Astrocyte of the hippocampus (primary cell): ENCODE results near the gene SLMAP.
"Not testable (repeated sequence)": the region's sequence is repeated elsewhere in the genome, so short reads cannot be mapped to it uniquely, and the experiment has no call there.

ENCODE experiments used
- DNase-seq: peaks from one replicate; pipeline ENCODE4 v3.0.0; 2011; ENCODE audit warnings: low read depth, low spot score

Gene SLMAP

DNA sequence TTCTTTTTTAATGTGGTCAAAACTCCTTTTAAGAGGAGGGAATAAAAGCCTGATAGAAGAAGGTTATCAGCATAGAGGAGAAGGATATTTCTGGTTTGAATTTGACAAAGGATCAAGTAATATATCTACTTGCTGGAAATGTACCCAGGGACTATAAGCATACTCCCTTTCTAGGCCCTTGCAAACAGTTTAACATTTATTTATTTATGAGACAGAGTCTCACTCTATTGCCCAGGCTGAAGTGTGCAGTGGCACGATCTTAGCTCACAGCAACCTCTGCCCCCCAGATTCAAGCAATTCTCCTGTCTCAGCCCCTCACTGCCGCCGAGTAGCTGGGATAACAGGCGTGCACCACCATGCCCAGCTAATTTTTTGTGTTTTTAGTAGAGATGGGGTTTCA lies 71.6 kb downstream of the SLMAP start:
- DNase-seq = no peak

DNA sequence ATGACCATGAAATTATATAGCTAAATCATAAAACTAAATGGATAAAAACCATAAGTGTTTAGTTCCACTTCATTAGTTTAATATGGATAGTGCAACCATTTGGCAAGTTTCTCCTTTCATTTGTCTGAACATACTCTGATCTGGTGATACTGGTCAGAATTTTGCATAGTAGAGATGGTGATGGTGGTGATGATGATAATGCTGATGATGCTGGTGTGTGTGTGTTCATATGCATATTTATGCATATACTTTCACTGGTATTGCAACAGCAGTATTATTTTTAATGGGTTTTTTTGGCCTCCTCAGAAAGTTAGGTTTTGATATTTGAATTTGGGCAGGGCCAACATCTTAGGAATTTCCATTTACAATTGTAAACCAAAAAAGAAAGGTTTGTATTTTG lies 76.4 kb downstream of the SLMAP start:
- no peak for DNase-seq

DNA sequence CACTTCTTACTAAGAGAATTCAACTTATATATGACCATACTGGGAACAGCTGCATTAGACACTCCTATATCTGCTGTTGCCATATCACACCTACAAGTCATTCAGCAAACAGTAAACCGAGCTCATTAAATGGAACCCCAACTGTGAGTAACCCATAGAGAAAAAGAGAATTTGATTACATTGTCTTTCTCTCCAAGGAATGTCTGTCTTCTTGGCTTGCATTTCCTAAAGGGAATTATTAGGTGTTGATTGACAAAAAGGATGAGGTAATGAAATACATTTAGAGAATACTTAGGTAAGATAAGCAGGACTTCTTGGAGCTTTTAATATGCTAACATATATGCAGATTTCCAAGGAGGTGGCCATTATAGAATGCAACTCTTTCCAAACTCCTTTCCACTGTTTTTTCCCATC lies 76.8 kb downstream of the SLMAP start:
- no peak for DNase-seq

GRCh38 chr3:57833763-57834162 lies 77.7 kb downstream of the SLMAP start:
- no peak for DNase-seq

GRCh38 chr3:57837686-57838085 lies 81.6 kb downstream of the SLMAP start:
- no peak for DNase-seq

DNA sequence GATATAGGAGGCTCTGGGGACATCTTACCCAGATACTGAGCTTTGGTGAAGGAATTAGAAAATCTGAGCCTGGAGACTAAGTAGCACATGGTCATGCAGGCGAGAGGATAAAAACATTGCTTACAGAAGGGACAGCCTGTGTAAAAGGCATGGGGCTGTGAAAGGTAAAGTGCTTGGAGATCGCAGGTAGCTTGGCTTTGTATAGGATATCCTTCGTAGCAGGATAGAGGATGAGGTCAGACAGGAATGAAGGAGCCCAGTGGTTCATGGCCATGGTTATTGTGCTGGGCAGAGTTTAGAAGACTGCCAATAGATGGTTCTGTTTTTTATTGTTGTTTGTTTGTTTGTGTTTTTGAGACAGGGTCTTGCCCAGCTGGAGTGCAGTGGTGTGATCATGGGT lies 82.5 kb downstream of the SLMAP start:
- no peak for DNase-seq

GRCh38 chr3:57840473-57840872 lies 84.4 kb downstream of the SLMAP start:
- no peak for DNase-seq

GRCh38 chr3:57841818-57842217 lies 85.7 kb downstream of the SLMAP start:
- no peak for DNase-seq

GRCh38 chr3:57848177-57848738 lies 92.1 kb downstream of the SLMAP start:
- no peak for DNase-seq

DNA sequence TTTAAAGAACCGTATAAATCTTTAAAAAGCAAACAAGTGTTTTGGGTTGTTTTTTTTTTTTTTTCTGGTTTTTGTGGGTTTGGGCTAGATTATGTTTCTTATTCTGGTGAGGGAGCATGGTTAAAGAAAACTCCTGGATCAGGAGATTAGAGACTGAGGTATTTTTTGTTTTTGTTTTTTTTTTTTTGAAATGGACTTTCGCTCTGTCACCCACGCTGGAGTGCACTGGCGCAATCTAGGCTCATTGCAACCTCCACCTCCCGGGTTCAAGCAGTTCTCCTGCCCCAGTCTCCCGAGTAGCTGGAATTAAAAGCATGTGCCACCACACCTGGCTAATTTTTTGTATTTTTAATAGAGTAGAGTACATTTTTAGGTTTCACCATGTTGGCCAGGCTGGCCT lies 95.2 kb downstream of the SLMAP start:
- DNase-seq = no peak

GRCh38 chr3:57852896-57853295 lies 96.8 kb downstream of the SLMAP start:
- peak; percentile 47 for DNase-seq

- peak; percentile 50 for DNase-seq
Observed at GRCh38 chr3:57855281-57855680, 99.2 kb downstream of the SLMAP start.

DNA sequence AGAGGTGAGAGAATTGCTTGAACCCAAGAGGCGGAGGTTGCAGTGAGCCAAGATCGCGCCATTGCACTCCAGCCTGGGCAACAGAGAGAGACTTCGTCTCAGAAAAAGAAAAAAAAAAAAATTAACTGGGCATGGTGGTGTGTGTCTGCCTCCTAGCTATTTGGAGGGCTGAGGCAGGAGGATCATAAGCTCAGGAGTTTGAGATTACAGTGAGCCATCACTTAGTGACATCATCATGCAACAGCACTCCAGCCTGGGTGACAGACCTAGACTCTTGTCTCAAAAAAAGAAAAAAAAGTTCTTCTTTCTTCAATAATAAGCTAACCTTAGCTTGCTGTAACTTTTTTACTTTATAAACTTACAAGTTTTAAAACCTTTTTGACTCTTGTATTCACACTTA lies 99.8 kb downstream of the SLMAP start:
- DNase-seq = no peak

DNA sequence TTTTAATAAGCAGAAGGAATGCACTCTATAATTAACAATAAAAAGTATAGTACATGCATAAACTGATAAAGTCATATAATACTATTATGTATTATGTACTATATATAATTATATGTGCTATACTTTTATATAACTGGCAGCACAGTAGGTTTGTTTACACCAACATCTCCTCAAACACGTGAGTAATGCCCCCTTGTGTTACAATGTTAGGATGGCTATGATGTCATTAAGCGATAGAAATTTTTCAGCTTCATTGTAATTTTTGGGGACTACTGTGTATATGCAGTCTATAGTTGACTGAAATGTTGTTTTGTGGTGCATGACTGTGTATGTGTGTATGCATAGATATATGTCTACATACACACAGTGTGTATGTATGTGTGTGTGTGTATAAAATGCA lies 100.6 kb downstream of the SLMAP start:
- peak; percentile 4 for DNase-seq

- DNase-seq = no peak
Observed at GRCh38 chr3:57862894-57863293, 106.8 kb downstream of the SLMAP start.

DNA sequence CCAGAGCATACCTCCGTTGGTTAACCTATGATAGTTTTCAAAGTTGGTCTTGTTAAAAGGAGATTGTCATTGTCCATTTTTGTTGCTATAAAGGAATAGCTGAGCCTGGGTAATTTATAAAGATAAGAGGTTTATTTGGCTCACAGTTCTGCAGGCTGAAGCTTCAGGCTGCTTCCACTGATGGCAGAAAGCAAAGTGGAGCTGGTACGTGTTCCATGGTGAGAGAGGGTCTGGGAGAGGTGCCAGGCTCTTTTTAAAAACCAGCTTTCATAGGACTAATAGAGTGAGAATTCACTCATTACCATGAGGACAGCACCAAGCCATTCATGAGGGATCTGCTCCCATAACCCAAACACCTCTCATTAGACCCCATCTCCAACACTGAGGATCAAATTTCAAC lies 107.3 kb downstream of the SLMAP start:
- no peak for DNase-seq

DNA sequence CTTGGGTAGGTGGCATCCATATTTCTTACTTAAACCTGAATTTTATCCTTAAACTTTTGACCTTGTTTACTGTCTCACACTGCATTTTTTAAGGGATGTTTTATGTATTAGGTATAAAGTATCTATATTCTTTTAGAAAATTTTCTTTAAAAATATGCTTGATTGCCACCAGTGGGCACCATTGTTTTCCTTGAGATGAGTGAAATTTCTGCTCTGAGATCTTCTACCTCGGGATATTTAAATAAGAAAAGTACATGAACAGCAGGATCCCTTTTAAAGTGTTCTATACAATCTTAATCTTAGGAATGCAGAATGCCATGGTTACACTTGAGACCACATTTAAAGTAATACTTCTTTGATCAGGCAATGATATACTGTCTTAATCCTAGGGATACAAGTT lies 108.7 kb downstream of the SLMAP start:
- DNase-seq = peak; percentile 52

DNA sequence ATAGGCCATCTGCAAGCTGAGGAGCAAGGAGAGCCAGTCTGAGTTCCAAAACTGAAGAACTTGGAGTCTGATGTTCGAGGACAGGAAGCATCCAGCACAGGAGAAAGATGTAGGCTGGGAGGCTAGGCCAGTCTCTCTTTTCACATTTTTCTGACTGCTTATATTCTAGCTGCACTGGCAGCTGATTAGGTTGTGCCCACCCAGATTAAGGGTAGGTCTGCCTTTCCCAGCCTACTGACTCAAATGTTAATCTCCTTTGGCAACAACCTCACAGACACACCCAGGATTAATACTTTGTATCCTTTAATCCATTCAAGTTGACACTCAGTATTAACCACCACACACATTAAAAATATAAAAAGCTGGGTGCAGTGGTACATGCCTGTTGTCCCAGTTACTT lies 113.0 kb downstream of the SLMAP start:
- DNase-seq = not testable (repeated sequence)

- DNase-seq = peak; percentile 23
Observed at GRCh38 chr3:57872606-57873005, 116.5 kb downstream of the SLMAP start.

DNA sequence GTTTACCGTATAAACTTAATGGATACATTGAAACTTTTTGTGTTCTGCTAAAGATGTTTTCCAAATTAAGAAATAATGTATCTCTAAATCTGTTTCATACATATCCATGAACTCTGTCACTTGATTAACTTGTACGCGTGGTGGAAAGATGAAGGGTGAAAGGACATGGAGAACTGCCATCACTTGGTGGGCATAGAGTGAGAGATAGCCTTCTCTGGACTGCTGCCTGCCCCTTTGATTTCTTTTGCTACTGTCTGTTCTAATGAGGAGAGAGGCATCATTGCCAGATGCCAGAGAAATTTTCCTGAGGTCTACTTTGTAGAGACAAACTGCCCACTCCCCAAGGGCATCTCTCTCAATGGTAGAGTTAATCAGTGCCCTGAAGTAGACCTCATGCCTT lies 120.5 kb downstream of the SLMAP start:
- DNase-seq = peak; percentile 4

GRCh38 chr3:57877116-57877515 lies 121.0 kb downstream of the SLMAP start:
- DNase-seq = peak; percentile 21

- not testable (repeated sequence) for DNase-seq
Observed at GRCh38 chr3:57884436-57884835, 128.3 kb downstream of the SLMAP start.

DNA sequence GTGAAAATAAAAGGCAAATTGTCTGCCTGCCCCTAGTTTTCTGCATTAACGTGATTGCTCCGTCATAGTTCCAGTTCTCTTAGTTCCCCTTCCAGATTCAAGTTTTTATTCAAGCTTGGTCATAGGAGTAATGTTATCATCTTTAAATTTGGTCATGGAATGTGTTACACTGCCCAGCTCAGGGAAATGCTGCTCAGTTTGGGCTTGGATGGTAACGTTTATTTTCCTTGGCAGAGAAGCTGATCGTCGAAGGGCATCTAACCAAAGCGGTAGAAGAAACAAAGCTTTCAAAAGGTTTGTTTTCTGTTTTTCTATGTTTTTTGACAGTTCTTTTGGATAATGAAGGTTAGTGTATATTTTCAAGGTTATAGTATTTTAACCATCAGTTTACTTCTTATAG lies 133.7 kb downstream of the SLMAP start:
- DNase-seq = peak; percentile 75

- peak; percentile 71 for DNase-seq
Observed at GRCh38 chr3:57890874-57891273, 134.8 kb downstream of the SLMAP start.
